Lower lobe of right lung (tissue), 2 donors: ENCODE data around the gene HSPA8. TPM values are rescaled to one million over a fixed set of nuclear protein-coding genes. Genes with fewer than 3 reads are reported as not detected.
A peak's percentile ranks its signal among the peaks of the same experiment; 100 is the strongest.

Experiments
- ATAC-seq, 2 donors: fragments of 200-7000 bp; cut with Tn5 transposase; one replicate each; pipeline ENCODE4 v1.9.1; 2020 to 2022; ENCODE audit warnings: mild to moderate bottlenecking in 2 of 2, moderate library complexity in 2 of 2
- DNase-seq: peaks from one replicate; pipeline ENCODE4 v3.0.0-alpha.2; 2020
- H3K27ac ChIP-seq: fragments of 200-600 bp; one replicate; pipeline ENCODE4 v1.8.0; 2022
- H3K27me3 ChIP-seq: fragments of 200-600 bp; one replicate; pipeline ENCODE4 v1.8.0; 2022; ENCODE audit warnings: low read depth
- H3K36me3 ChIP-seq: fragments of 200-600 bp; one replicate; pipeline ENCODE4 v1.8.0; 2022; ENCODE audit warnings: mild to moderate bottlenecking
- H3K4me1 ChIP-seq: fragments of 200-600 bp; one replicate; pipeline ENCODE4 v1.8.0; 2022
- H3K4me3 ChIP-seq: fragments of 200-600 bp; one replicate; pipeline ENCODE4 v1.8.0; 2022; ENCODE audit warnings: mild to moderate bottlenecking
- H3K9me3 ChIP-seq: fragments of 200-600 bp; one replicate; pipeline ENCODE4 v1.8.0; 2022
- CTCF ChIP-seq: fragments of 200-600 bp; IDR thresholded peaks from one replicate; pipeline ENCODE4 v1.8.0; 2022; ENCODE audit warnings: antibody characterized with exemption, mild to moderate bottlenecking
- intact Hi-C: fragments of 100-400 bp; cut with DNase I; formaldehyde crosslinking; loops from one replicate; pipeline ENCODE4 v1.11.0; 2022
- total RNA-seq: library from RNA; stranded (reverse); fragmentation: NEBNext Ultra II Directional; extraction: Animal tissue kit (Norgen Biotek cat#: 25700); gene quantifications from one replicate; pipeline ENCODE4 v1.2.1, GENCODE V29; 2021
- donor health status: DM: no; HTN: yes; CAD: no; lungs with severe emphysema.

The HSPA8 gene
- total RNA-seq, 1 donor from 2014 or later: 1,001 TPM

- Histone ChIP-seq H3K4me1 (peaks cover 32% of the 10 kb centered on the region), H3K36me3 (peaks cover 7% of the 10 kb centered on the region), H3K4me3 (no peak overlapping the region), H3K27ac (peak overlapping the region; percentile 100), H3K27me3 (no peaks in the 10 kb centered on the region), H3K9me3 (no peaks in the 10 kb centered on the region)
- no peak for TF ChIP-seq CTCF
- intact Hi-C loops: no loop called here
- ATAC-seq: no peak
- no peak for DNase-seq
These were observed 3.7 kb upstream of the HSPA8 start for GRCh38 chr11:123065621-123066020.

- Histone ChIP-seq H3K36me3 (peaks cover 22% of the 10 kb centered on the region), H3K9me3 (no peaks in the 10 kb centered on the region), H3K4me3 (peak overlapping the region; percentile 93), H3K4me1 (peaks cover 42% of the 10 kb centered on the region), H3K27ac (peak overlapping the region; percentile 100), H3K27me3 (no peaks in the 10 kb centered on the region)
- ATAC-seq (no peak), DNase-seq (no peak)
- TF ChIP-seq CTCF: no peak
- intact Hi-C loops: no loop called here
These were observed 2.1 kb upstream of the HSPA8 start for GRCh38 chr11:123063826-123064657.

GRCh38 chr11:123062892-123063825 is 1.2 kb upstream of the HSPA8 start:
- H3K27me3 ChIP-seq: no peaks in the 10 kb centered on the region
- peak overlapping the region; percentile 100 for H3K27ac ChIP-seq
- H3K4me1 ChIP-seq: peaks cover 45% of the 10 kb centered on the region
- intact Hi-C loops: no loop called here
- no peaks in the 10 kb centered on the region for H3K9me3 ChIP-seq
- H3K36me3 ChIP-seq: peaks cover 31% of the 10 kb centered on the region
- no peak for TF ChIP-seq CTCF
- no peak for DNase-seq
- ATAC-seq: peak; percentile 15 to 42
- H3K4me3 ChIP-seq: peak overlapping the region; percentile 93

GRCh38 chr11:123062158-123062891 is 389 bp upstream of the HSPA8 start:
- peak; percentile 96 to 97 for ATAC-seq
- peaks cover 54% of the 10 kb centered on the region for H3K4me1 ChIP-seq
- no peak for TF ChIP-seq CTCF
- H3K9me3 ChIP-seq: no peaks in the 10 kb centered on the region
- H3K27ac ChIP-seq: peak overlapping the region; percentile 100
- peak; percentile 99 for DNase-seq
- H3K36me3 ChIP-seq: peaks cover 40% of the 10 kb centered on the region
- H3K27me3 ChIP-seq: no peaks in the 10 kb centered on the region
- peak overlapping the region; percentile 93 for H3K4me3 ChIP-seq
- intact Hi-C loops: no loop called here
